OCI-LY3 (cell line): ENCODE measurements around the gene RAD17.
"Not testable (repeated sequence)": the region's sequence is repeated elsewhere in the genome, so short reads cannot be mapped to it uniquely, and the experiment has no call there.

Experiments
- H2AFZ ChIP-seq: fragments of 200-600, 300-600 bp; shearing (Covaris generic); 2 replicates; pipeline ENCODE4 v1.6.0; 2014; ENCODE audit warnings: antibody characterized with exemption, low read depth, low read length
- H3K27ac ChIP-seq: fragments of 200-600, 300-600 bp; sonication (generic); 2 replicates; pipeline ENCODE4 v1.5.1; 2014; ENCODE audit warnings: mild to moderate bottlenecking, low read length, moderate library complexity, mixed read lengths
- H3K27me3 ChIP-seq: fragments of 200-600, 300-600 bp; sonication (generic); 2 replicates; pipeline ENCODE4 v1.6.1; 2014; ENCODE audit warnings: low read depth, low read length, mixed read lengths
- H3K36me3 ChIP-seq: fragments of 200-600, 300-600 bp; sonication (generic); replicated peaks from 2 replicates; pipeline ENCODE3; 2014; ENCODE audit warnings: low read depth, low read length, mixed read lengths
- H3K4me1 ChIP-seq: fragments of 300-600, 200-600 bp; sonication (generic); 2 replicates; pipeline ENCODE4 v1.6.1; 2014; ENCODE audit warnings: low read length, mixed read lengths
- H3K4me2 ChIP-seq: fragments of 200-600, 300-600 bp; sonication (generic); 2 replicates; pipeline ENCODE4 v1.6.1; 2014; ENCODE audit warnings: low read length, mixed read lengths
- H3K4me3 ChIP-seq: fragments of 300-600, 200-600 bp; sonication (generic); 2 replicates; pipeline ENCODE4 v1.5.1; 2014; ENCODE audit warnings: antibody characterized with exemption, mild to moderate bottlenecking, low read length, moderate library complexity
- H3K79me2 ChIP-seq: fragments of 300-600, 200-600 bp; shearing (Covaris generic); 2 replicates; pipeline ENCODE4 v1.6.1; 2014; ENCODE audit warnings: mild to moderate bottlenecking, low read length, mixed read lengths
- H3K9ac ChIP-seq: fragments of 300-600, 200-600 bp; shearing (Covaris generic); 2 replicates; pipeline ENCODE4 v1.6.0; 2014; ENCODE audit warnings: mild to moderate bottlenecking, low read length, moderate library complexity
- H3K9me3 ChIP-seq: fragments of 200-600, 300-600 bp; shearing (Covaris generic); 2 replicates; pipeline ENCODE4 v1.6.1; 2014; ENCODE audit warnings: low read length, mixed read lengths; ENCODE audit not compliant: insufficient read depth
- H4K20me1 ChIP-seq: fragments of 200-600, 300-600 bp; sonication (generic); 2 replicates; pipeline ENCODE4 v1.6.1; 2016; ENCODE audit warnings: low read length, mixed read lengths; ENCODE audit not compliant: insufficient read depth
- EZH2phosphoT487 ChIP-seq: fragments of 200-600 bp; shearing (Covaris generic); IDR thresholded peaks from 2 replicates; pipeline ENCODE4 v1.6.1; 2018; ENCODE audit warnings: antibody characterized with exemption, mixed run types, low read depth
- TF ChIP-seq, protein P1 (sequence below): fragments of 200-600, 300-600 bp; sonication (generic); IDR thresholded peaks from 2 replicates; pipeline ENCODE4 v1.5.1; 2014; ENCODE audit warnings: antibody characterized with exemption, low read length, low read depth

RAD17 gene

DNA sequence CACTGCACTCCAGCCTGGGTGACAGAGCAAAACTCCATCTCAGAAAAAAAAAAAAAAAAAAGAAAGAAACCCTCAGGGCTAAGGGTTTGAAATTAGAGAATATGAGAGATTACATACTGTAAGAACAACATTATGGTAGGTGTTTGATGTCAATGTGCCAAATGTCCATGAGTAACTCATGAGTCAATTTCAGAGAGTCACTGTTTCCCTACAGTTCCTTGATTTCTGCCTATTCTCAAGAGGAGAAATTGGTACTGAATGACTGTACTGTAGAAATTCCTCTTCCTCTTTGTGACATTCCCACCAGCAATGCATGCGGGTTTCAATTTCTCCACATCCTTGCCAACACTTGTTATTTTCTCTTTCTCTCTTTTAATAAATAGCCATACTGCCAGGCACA lies 80.5 kb downstream of the RAD17 start:
- no peaks in the 10 kb centered on the region for H4K20me1 ChIP-seq
- TF ChIP-seq, protein P1, sequence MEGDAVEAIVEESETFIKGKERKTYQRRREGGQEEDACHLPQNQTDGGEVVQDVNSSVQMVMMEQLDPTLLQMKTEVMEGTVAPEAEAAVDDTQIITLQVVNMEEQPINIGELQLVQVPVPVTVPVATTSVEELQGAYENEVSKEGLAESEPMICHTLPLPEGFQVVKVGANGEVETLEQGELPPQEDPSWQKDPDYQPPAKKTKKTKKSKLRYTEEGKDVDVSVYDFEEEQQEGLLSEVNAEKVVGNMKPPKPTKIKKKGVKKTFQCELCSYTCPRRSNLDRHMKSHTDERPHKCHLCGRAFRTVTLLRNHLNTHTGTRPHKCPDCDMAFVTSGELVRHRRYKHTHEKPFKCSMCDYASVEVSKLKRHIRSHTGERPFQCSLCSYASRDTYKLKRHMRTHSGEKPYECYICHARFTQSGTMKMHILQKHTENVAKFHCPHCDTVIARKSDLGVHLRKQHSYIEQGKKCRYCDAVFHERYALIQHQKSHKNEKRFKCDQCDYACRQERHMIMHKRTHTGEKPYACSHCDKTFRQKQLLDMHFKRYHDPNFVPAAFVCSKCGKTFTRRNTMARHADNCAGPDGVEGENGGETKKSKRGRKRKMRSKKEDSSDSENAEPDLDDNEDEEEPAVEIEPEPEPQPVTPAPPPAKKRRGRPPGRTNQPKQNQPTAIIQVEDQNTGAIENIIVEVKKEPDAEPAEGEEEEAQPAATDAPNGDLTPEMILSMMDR, result no peak
- no peak for TF ChIP-seq EZH2phosphoT487
- H3K27ac ChIP-seq, result no peak overlapping the region
- H2AFZ ChIP-seq, result no peak overlapping the region
- H3K4me3 ChIP-seq, result no peak overlapping the region
- no peaks in the 10 kb centered on the region for H3K27me3 ChIP-seq
- no peaks in the 10 kb centered on the region for H3K36me3 ChIP-seq
- H3K9ac ChIP-seq, result no peak overlapping the region
- no peaks in the 10 kb centered on the region for H3K4me1 ChIP-seq
- H3K79me2 ChIP-seq, result no peaks in the 10 kb centered on the region
- H3K9me3 ChIP-seq, result no peaks in the 10 kb centered on the region
- no peak overlapping the region for H3K4me2 ChIP-seq

DNA sequence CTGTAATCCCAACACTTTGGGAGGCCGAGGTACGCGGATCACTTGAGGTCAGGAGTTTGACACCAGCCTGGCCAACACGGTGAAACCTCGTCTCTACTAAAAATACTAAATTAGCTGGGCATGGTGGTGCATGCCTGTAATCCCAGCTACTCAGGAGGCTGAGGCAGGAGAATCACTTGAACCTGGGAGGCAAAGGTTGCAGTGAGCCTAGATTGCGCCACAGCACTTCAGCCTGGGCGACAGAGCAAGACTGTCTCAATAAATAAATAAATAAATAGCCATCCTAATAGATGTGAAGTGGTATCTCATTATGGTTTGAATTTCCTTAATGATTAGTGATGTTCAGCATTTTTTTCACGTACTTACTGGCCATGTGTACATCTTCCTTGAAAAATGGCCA lies 80.9 kb downstream of the RAD17 start:
- not testable (repeated sequence) for H3K36me3 ChIP-seq, H3K27ac ChIP-seq, H2AFZ ChIP-seq, H4K20me1 ChIP-seq, H3K9me3 ChIP-seq, H3K4me1 ChIP-seq, H3K9ac ChIP-seq, H3K4me2 ChIP-seq, H3K27me3 ChIP-seq, H3K79me2 ChIP-seq, H3K4me3 ChIP-seq

DNA sequence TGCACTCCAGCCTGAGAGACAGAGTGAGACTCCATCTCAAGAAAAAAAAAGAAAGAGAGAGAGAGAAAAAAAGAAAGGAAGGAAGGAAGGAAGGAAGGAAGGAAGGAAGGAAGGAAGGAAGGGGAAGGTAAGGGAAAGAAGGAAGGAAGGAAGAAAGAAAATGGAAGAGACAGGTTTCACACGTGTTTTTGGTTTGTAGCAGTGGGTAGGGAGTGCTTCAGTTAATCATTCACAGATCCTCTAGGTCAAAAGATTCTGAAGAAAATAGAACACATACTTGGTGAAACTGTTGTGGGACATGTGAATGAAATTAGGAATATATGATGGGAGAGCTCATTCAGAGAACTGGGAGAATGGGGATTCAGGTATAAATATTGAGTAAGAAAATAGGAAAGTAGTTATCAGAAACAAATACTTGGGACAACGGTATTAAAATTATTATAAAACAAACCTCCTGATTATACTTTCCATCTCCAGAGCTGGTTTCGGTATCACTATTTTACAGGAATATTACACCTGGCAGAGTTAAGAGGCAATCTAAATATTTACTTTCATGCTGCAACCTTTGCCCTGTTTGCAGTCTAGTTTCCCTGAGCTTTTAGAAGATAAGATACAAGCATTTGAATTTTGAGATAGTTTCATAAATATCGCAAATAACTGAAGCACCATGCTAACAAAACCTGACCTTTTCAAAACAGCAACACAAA lies 82.5 kb downstream of the RAD17 start:
- H3K27ac ChIP-seq, result no peak overlapping the region
- H3K9me3 ChIP-seq, result no peaks in the 10 kb centered on the region
- no peaks in the 10 kb centered on the region for H3K27me3 ChIP-seq
- no peaks in the 10 kb centered on the region for H4K20me1 ChIP-seq
- no peaks in the 10 kb centered on the region for H3K79me2 ChIP-seq
- H2AFZ ChIP-seq, result no peak overlapping the region
- TF ChIP-seq, protein P1, result no peak
- TF ChIP-seq EZH2phosphoT487, result no peak
- no peaks in the 10 kb centered on the region for H3K36me3 ChIP-seq
- H3K9ac ChIP-seq, result no peak overlapping the region
- no peak overlapping the region for H3K4me2 ChIP-seq
- H3K4me1 ChIP-seq, result no peaks in the 10 kb centered on the region
- H3K4me3 ChIP-seq, result no peak overlapping the region

DNA sequence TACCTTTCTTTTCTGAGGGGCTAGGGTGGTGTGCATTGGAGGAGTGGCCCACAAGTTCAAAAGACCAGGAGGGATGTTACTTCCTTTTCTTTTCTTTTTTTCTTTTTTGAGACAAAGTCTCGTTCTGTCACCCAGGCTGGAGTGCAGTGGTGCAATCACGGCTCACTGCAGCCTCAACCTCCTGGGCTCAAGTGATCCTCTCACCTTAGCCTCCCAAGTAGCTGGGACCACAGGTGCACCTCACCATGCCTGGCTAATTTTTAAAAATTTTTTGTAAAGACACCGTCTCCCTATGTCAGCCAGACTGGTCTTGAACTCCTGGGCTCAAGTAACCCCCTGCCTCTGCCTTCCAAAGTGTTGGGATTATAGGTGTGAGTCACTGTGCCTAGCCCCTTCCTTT lies 83.9 kb downstream of the RAD17 start:
- H3K36me3 ChIP-seq, H3K4me1 ChIP-seq, H3K4me3 ChIP-seq, H3K27ac ChIP-seq, H3K4me2 ChIP-seq, H4K20me1 ChIP-seq, H3K79me2 ChIP-seq, H3K9ac ChIP-seq, H3K27me3 ChIP-seq, H3K9me3 ChIP-seq, H2AFZ ChIP-seq: not testable (repeated sequence)

DNA sequence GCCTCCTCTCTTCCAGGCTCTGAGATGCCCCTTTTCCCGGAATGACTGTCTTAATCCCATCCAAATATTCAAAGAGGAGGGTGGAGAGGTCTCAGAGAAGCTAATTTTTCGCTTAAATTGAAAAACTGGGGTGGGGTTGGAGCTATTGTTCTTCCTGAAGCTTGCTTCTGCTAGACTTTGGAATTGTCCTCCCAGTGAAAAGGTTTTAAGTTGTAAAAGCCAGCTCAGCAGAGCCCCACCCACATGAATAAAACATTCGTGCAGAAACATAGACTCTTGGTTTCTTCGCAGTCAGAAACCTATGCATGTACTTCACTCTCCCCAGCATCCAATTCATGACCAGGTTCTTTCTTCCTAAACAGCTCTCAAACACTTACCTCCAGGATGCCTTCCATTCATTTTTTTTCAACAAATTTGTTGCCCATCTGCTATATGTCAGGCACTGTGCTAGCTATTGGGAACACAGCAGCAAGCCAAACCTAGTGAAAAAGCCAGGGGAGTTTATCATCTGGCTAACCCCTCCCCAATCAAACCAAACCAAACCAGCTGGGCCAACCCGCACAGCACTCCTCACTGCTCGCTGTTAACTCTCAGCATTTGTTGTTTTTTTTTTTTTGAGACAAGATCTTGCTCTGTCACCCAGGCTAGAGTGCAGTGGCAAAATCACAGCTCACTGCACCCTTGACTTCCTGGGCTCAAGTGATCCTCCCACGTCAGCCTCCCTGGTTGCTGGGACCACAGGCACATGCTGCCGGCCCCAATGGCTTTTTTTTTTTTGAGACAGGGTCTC lies 85.0 kb downstream of the RAD17 start:
- H3K9me3 ChIP-seq, result no peaks in the 10 kb centered on the region
- H3K4me2 ChIP-seq, result no peak overlapping the region
- no peaks in the 10 kb centered on the region for H3K27me3 ChIP-seq
- no peaks in the 10 kb centered on the region for H3K4me1 ChIP-seq
- no peak overlapping the region for H3K9ac ChIP-seq
- no peak overlapping the region for H3K4me3 ChIP-seq
- no peak overlapping the region for H3K27ac ChIP-seq
- H2AFZ ChIP-seq, result no peak overlapping the region
- no peaks in the 10 kb centered on the region for H3K79me2 ChIP-seq
- H4K20me1 ChIP-seq, result no peaks in the 10 kb centered on the region
- H3K36me3 ChIP-seq, result no peaks in the 10 kb centered on the region
- no peak for TF ChIP-seq EZH2phosphoT487
- TF ChIP-seq, protein P1, result no peak

DNA sequence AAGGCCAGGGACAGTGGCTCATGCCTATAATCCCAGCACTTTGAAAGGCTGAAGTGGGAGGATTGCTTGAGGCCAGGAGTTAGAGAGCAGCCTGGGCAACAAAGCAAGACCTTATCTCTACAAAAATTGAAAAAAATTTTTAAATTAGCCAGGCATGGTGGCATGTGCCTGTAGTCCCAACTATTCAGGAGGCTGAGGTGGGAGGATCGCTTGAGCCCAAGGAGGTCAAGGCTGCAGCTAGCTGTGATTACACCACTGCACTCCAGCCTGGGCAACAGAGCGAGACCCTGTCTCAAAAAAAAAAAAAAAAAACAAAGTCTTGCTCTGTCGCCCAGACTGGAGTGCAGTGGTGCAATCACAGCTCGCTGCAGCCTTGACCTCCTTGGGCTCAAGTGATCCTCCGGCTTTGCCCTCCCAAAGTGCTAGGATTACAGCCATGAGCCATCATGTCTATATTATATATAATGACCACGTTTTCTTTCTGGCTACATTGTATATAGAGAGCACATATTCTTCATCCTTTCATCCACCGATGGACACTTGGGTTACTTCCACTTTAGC lies 85.9 kb downstream of the RAD17 start:
- H3K4me2 ChIP-seq, H3K9ac ChIP-seq, H3K4me3 ChIP-seq, H3K4me1 ChIP-seq, H3K27me3 ChIP-seq, H3K36me3 ChIP-seq, H4K20me1 ChIP-seq, H3K79me2 ChIP-seq, H2AFZ ChIP-seq, H3K9me3 ChIP-seq, H3K27ac ChIP-seq: not testable (repeated sequence)
